T-helper 2 cell treated with Interferon-gamma antibody and Interleukin-4, amounts not matched to agents 100 ng/mL and 5 ng/mL, for 36 hours (primary cell): ENCODE data around the gene EP300. TPM values are rescaled to one million over a fixed set of nuclear protein-coding genes. Genes with fewer than 3 reads are reported as not detected.
"Not testable (repeated sequence)": the region's sequence is repeated elsewhere in the genome, so short reads cannot be mapped to it uniquely, and the experiment has no call there.

Experiments used
- intact Hi-C: fragments of 100-400 bp; cut with micrococcal nuclease; formaldehyde crosslinking; loops from one replicate; pipeline ENCODE4 v1.15.1; 2023
- total RNA-seq: library from RNA; stranded (reverse); gene quantifications from 2 replicates; pipeline ENCODE4 v1.2.3, GENCODE V29; 2022

EP300 gene
- 76.8 and 87.2 TPM in 2 replicates for total RNA-seq

GRCh38 chr22:41092023-41092817, at the start of gene EP300:
TSS of gene EP300 (plus strand) at chr22:41092592. CDS start at chr22:41093005, 413 bp downstream.
- intact Hi-C loops = loop anchor here (5.0 kb wide), 2 partner anchors 40 to 275 kb away; partner anchors contain the start of gene SLC25A17

- intact Hi-C loops = no loop called here
These were observed 48.7 kb upstream of the EP300 start for GRCh38 chr22:41043722-41044121.

GRCh38 chr22:41045575-41045974, 46.8 kb upstream of the EP300 start:
- intact Hi-C loops = not testable (repeated sequence)

GRCh38 chr22:41047801-41048211, 44.6 kb upstream of the EP300 start:
- intact Hi-C loops = no loop called here

GRCh38 chr22:41048345-41048744, 44.0 kb upstream of the EP300 start:
- intact Hi-C loops = not testable (repeated sequence)

- intact Hi-C loops = no loop called here
These were observed 43.3 kb upstream of the EP300 start for GRCh38 chr22:41048791-41049717.

- intact Hi-C loops = loop anchor here (5.0 kb wide), 1 partner anchor 43 kb away; the partner anchor contains the start of gene EP300
These were observed 42.6 kb upstream of the EP300 start for GRCh38 chr22:41049795-41050194.

GRCh38 chr22:41050883-41051282, 41.5 kb upstream of the EP300 start:
- intact Hi-C loops = loop anchor here (5.0 kb wide), 1 partner anchor 41 kb away; the partner anchor contains the start of gene EP300

- intact Hi-C loops = loop anchor here (5.0 kb wide), 1 partner anchor 39 kb away; the partner anchor contains the start of gene EP300
These were observed 39.5 kb upstream of the EP300 start for GRCh38 chr22:41052661-41053490.

GRCh38 chr22:41057076-41057475, 35.3 kb upstream of the EP300 start:
- intact Hi-C loops = no loop called here

- intact Hi-C loops = no loop called here
These were observed 30.2 kb upstream of the EP300 start for GRCh38 chr22:41062146-41062545.

GRCh38 chr22:41064326-41064725, 28.1 kb upstream of the EP300 start:
- intact Hi-C loops = not testable (repeated sequence)

- intact Hi-C loops = not testable (repeated sequence)
These were observed 26.1 kb upstream of the EP300 start for GRCh38 chr22:41066341-41066740.

- intact Hi-C loops = not testable (repeated sequence)
These were observed 24.4 kb upstream of the EP300 start for GRCh38 chr22:41067968-41068367.

GRCh38 chr22:41070665-41071331, 21.6 kb upstream of the EP300 start:
- intact Hi-C loops = no loop called here

GRCh38 chr22:41074061-41074460, 18.3 kb upstream of the EP300 start:
- intact Hi-C loops = no loop called here

GRCh38 chr22:41074466-41074865, 17.9 kb upstream of the EP300 start:
- intact Hi-C loops = no loop called here

GRCh38 chr22:41074941-41075710, 17.3 kb upstream of the EP300 start:
- intact Hi-C loops = no loop called here

GRCh38 chr22:41075946-41076345, 16.4 kb upstream of the EP300 start:
- intact Hi-C loops = no loop called here

GRCh38 chr22:41076857-41077256, 15.5 kb upstream of the EP300 start:
- intact Hi-C loops = no loop called here
